ENCODE data around the gene LORICRIN.

The LORICRIN gene

DNA sequence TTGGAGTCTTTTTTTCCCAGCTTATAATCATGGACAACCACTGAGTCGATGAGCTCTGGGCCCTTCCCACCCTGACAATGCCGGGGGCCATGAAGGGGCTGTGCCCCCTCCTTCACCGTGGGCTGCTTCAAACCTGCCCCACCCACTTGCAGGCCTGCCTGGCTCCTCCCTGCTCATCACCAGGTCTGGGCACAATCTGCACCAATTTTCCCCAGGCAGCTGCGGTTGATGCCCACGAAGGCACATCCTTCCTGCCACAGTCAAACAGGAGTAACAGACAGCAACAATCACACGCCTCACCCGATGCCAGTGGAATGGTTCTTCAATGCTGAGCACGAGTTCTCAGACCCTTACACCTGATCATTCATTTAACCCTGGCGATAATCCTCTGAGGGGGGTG, 34.4 kb downstream of the LORICRIN start:
- TF ChIP-seq, protein P1, sequence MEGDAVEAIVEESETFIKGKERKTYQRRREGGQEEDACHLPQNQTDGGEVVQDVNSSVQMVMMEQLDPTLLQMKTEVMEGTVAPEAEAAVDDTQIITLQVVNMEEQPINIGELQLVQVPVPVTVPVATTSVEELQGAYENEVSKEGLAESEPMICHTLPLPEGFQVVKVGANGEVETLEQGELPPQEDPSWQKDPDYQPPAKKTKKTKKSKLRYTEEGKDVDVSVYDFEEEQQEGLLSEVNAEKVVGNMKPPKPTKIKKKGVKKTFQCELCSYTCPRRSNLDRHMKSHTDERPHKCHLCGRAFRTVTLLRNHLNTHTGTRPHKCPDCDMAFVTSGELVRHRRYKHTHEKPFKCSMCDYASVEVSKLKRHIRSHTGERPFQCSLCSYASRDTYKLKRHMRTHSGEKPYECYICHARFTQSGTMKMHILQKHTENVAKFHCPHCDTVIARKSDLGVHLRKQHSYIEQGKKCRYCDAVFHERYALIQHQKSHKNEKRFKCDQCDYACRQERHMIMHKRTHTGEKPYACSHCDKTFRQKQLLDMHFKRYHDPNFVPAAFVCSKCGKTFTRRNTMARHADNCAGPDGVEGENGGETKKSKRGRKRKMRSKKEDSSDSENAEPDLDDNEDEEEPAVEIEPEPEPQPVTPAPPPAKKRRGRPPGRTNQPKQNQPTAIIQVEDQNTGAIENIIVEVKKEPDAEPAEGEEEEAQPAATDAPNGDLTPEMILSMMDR (conservative IDR thresholded peaks at IDR 0.05; ENCODE audit: low read length), result no peak
- DNase-seq (ENCODE audit: low read depth), result no peak

GRCh38 chr1:153302308-153302707, 42.8 kb downstream of the LORICRIN start:
- no peak for DNase-seq (ENCODE audit: low read depth)
- H3K4me3 ChIP-seq (ENCODE audit: low read length), result no peak overlapping the region
- TF ChIP-seq, protein P1 (conservative IDR thresholded peaks at IDR 0.05; ENCODE audit: low read length), result no peak

More for the DNA sequence above, 34.4 kb downstream of the LORICRIN start:
- H3K4me3 ChIP-seq (ENCODE audit: low read length), result no peak overlapping the region

DNA sequence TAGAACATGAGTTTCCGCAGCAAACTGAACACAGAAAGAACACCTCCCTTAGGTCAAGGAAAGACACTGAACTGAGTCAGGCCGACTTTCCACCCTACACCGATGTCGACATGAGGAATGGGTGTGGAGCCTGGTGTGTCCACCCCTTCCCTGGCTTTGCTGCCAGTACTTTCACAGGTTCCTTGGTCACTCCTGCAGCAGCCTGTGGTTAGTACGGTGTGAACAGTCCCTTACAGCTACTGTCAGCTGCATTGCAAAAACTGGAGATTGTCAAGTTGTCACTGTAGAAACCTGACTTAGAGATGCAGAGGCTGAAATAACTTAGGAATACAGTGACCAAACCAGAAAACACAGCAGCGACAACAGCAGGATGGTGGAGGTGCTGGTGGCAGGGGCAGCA, 46.2 kb downstream of the LORICRIN start:
- TF ChIP-seq, protein P1 (conservative IDR thresholded peaks at IDR 0.05; ENCODE audit: low read length), result no peak
- no peak overlapping the region for H3K4me3 ChIP-seq (ENCODE audit: low read length)
- DNase-seq (ENCODE audit: low read depth), result no peak

GRCh38 chr1:153306303-153307220, 47.1 kb downstream of the LORICRIN start:
- no peak for DNase-seq (ENCODE audit: low read depth)
- no peak overlapping the region for H3K4me3 ChIP-seq (ENCODE audit: low read length)
- TF ChIP-seq, protein P1 (conservative IDR thresholded peaks at IDR 0.05; ENCODE audit: low read length), result no peak

DNA sequence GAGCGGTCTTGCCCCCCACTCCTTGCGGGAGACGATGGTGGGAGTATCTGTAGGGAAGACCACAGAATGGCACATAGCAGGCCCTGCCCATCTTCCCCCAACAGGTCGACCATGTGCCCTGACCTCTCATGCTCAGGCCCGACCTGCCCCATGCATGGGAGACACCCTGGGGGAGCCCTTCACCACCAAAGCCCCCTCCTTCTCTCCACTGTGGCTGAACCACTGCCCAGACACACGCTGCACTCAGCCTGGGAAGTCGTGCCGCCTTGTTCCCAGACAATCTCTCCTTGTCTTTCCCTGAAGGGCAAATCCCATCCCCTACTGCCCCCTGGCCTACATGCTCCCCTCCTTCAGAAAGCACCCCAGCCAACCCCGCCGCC, 47.7 kb downstream of the LORICRIN start:
- no peak overlapping the region for H3K4me3 ChIP-seq (ENCODE audit: low read length)
- DNase-seq (ENCODE audit: low read depth), result no peak
- TF ChIP-seq, protein P1 (conservative IDR thresholded peaks at IDR 0.05; ENCODE audit: low read length), result no peak

- TF ChIP-seq, protein P1 (conservative IDR thresholded peaks at IDR 0.05; ENCODE audit: low read length), result no peak
- no peak overlapping the region for H3K4me3 ChIP-seq (ENCODE audit: low read length)
- DNase-seq (ENCODE audit: low read depth), result no peak
Measured at GRCh38 chr1:153308540-153308939, 49.1 kb downstream of the LORICRIN start.

GRCh38 chr1:153309441-153309840, 50.0 kb downstream of the LORICRIN start:
- TF ChIP-seq, protein P1 (conservative IDR thresholded peaks at IDR 0.05; ENCODE audit: low read length), result no peak
- no peak overlapping the region for H3K4me3 ChIP-seq (ENCODE audit: low read length)
- no peak for DNase-seq (ENCODE audit: low read depth)
